Measurements from ENCODE around the gene UPF3A. TPM values are rescaled to one million over a fixed set of nuclear protein-coding genes. Genes with fewer than 3 reads are reported as not detected.

Gene UPF3A
- total RNA-seq: 17.8 and 24.4 TPM in 2 replicates

GRCh38 chr13:114281351-114282040 is at the start of gene UPF3A:
Gene UPF3A (plus strand): TSS chr13:114281601. CDS start chr13:114281640, 39 bp downstream.

GRCh38 chr13:114234645-114235421 is 46.6 kb upstream of the UPF3A start, which contains the start of gene CDC16:
Gene CDC16 (plus strand): TSS chr13:114234897. CDS start chr13:114235085, 188 bp downstream.

GRCh38 chr13:114314074-114314912 is 32.9 kb downstream of the UPF3A start, which contains the start of gene CHAMP1:
Gene CHAMP1 (plus strand): TSS chr13:114314503. CDS start chr13:114323843, 9,340 bp downstream.

Other genes starting within 250 kb of the UPF3A start
- gene RASA3, start 149.0 kb upstream of the UPF3A start, total RNA-seq: 43.3 and 43.6 TPM in 2 replicates
- gene CFAP97D2, start 102.3 kb upstream of the UPF3A start, total RNA-seq: 0.10 and 0.27 TPM in 2 replicates
- gene CDC16, start 46.7 kb upstream of the UPF3A start, total RNA-seq: 21.4 and 26.0 TPM in 2 replicates
- gene CHAMP1, start 32.9 kb downstream of the UPF3A start, total RNA-seq: 14.5 and 16.7 TPM in 2 replicates

All from mammary microvascular endothelial cell (primary cell).